Lung (tissue), 12 donors: ENCODE data around the gene COL4A2. TPM values are rescaled to one million over a fixed set of nuclear protein-coding genes. Genes with fewer than 3 reads are reported as not detected.
A peak's percentile ranks its signal among the peaks of the same experiment; 100 is the strongest.
"Not testable (repeated sequence)": the region's sequence is repeated elsewhere in the genome, so short reads cannot be mapped to it uniquely, and the experiment has no call there.

Experiments used
- ATAC-seq: fragments of 200-7000 bp; cut with Tn5 transposase; one replicate; pipeline ENCODE4 v1.9.1; 2020; ENCODE audit warnings: moderate number of reproducible peaks; ENCODE audit not compliant: insufficient read depth, low FRiP score
- DNase-seq, 3 donors: peaks; one replicate each; pipeline ENCODE4 v3.0.0-alpha.2; 2013 to 2017
- H3K27ac ChIP-seq, 2 donors: one replicate each; pipeline ENCODE4 v1.5.1; 2013; ENCODE audit warnings: mild to moderate bottlenecking in 2 of 2, moderate library complexity in 2 of 2, control low read depth in 1 of 2, inconsistent platforms in 1 of 2, low read depth in 1 of 2, low read length in 1 of 2
- H3K27me3 ChIP-seq, 3 donors: one replicate each; pipeline ENCODE4 v1.5.1; 2013; ENCODE audit warnings: low read length in 2 of 3; ENCODE audit not compliant: control insufficient read depth in 3 of 3, insufficient read depth in 3 of 3
- H3K36me3 ChIP-seq, 4 donors: one replicate each; pipeline ENCODE4 v1.5.1; 2013; ENCODE audit warnings: low read length in 4 of 4, mild to moderate bottlenecking in 1 of 4, moderate library complexity in 1 of 4; ENCODE audit not compliant: control insufficient read depth in 4 of 4, insufficient read depth in 4 of 4
- H3K4me1 ChIP-seq, 5 donors: one replicate each; pipeline ENCODE4 v1.5.1; 2013; ENCODE audit warnings: low read length in 5 of 5, mild to moderate bottlenecking in 2 of 5, moderate library complexity in 1 of 5; ENCODE audit not compliant: control insufficient read depth in 5 of 5, insufficient read depth in 5 of 5
- H3K4me3 ChIP-seq: one replicate; pipeline ENCODE4 v1.5.1; 2013; ENCODE audit warnings: mild to moderate bottlenecking, control low read depth, moderate library complexity
- H3K9ac ChIP-seq, 2 donors: one replicate each; pipeline ENCODE4 v1.5.1; 2013; ENCODE audit warnings: low read length in 2 of 2, control low read depth in 1 of 2; ENCODE audit not compliant: insufficient read depth in 1 of 2
- H3K9me3 ChIP-seq, 4 donors: one replicate each; pipeline ENCODE4 v1.5.1; 2013; ENCODE audit warnings: low read length in 3 of 4, mild to moderate bottlenecking in 1 of 4, moderate library complexity in 1 of 4; ENCODE audit not compliant: control insufficient read depth in 4 of 4, insufficient read depth in 3 of 4
- WGBS, 2 donors: extraction: QIAGEN DNeasy Blood & Tissue Kit; methylation state at CpG; one replicate each; pipeline ENCODE4 v1.1.7; 2013; 5-methylcytosine and 5-hydroxymethylcytosine counted together
- polyA plus RNA-seq, 2 donors: library from polyadenylated mRNA; stranded (reverse); fragments of 200-250 nt; gene quantifications; one replicate each; pipeline ENCODE4 v1.2.1, GENCODE V29; 2013
- total RNA-seq, 2 donors: library from RNA; depleted of rRNA in 1 of 2; stranded (reverse); fragments of >200 nt in 1 of 2; gene quantifications; one replicate each; pipeline ENCODE4 v1.2.1, GENCODE V29; 2014 to 2021
- TF ChIP-seq, protein P1 (sequence below): IDR thresholded peaks from 2 replicates; pipeline ENCODE4 v1.5.1; 2012; ENCODE audit warnings: mild to moderate bottlenecking; ENCODE audit errors: control extremely low read depth, extremely low read depth
- donor health status: control.
- donor health status: control.
- donor health status: Bipolar disorder and iron deficiency.
- donor health status: healthy.
- donor health status: DM: yes; HTN: yes; CAD: no.

Gene COL4A2
- total and polyA plus RNA-seq, 4 donors: 169 to 627 (median 339) TPM

DNA sequence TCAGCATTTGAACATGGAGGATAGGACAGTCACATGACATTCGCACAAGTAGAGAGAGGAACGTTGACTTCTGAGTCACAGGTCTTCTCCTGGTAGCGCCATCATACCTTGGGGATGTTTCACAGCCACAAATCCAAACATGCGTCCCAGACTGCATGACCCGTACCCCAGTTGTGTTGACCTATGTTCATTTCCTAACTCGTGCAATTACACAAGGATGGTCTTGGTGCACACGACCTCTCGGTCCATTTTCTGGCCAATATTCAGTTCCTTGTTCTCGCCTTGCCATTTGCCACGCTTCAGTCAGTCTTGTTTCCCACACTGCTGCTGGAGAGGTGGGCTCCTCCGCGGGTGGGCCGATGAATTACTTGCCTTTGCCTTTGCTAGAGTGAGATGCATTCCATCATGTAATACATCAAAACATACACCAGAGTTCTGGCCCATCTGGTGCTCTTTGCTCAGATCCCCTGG lies 87.3 kb downstream of the COL4A2 start:
- Histone ChIP-seq H3K36me3 (peaks cover 0 to 2% (median 0%) of the 10 kb centered on the region in 4 donors), H3K9ac (no peak overlapping the region), H3K9me3 (no peaks in the 10 kb centered on the region), H3K4me1 (peaks cover 12 to 40% (median 27%) of the 10 kb centered on the region in 5 donors), H3K27me3 (no peaks in the 10 kb centered on the region), H3K27ac (no peak overlapping the region), H3K4me3 (no peak overlapping the region)
- WGBS, 2 donors: 91 to 95% methylated on average over 13 of the region's 13 CpGs
- TF ChIP-seq, protein P1, sequence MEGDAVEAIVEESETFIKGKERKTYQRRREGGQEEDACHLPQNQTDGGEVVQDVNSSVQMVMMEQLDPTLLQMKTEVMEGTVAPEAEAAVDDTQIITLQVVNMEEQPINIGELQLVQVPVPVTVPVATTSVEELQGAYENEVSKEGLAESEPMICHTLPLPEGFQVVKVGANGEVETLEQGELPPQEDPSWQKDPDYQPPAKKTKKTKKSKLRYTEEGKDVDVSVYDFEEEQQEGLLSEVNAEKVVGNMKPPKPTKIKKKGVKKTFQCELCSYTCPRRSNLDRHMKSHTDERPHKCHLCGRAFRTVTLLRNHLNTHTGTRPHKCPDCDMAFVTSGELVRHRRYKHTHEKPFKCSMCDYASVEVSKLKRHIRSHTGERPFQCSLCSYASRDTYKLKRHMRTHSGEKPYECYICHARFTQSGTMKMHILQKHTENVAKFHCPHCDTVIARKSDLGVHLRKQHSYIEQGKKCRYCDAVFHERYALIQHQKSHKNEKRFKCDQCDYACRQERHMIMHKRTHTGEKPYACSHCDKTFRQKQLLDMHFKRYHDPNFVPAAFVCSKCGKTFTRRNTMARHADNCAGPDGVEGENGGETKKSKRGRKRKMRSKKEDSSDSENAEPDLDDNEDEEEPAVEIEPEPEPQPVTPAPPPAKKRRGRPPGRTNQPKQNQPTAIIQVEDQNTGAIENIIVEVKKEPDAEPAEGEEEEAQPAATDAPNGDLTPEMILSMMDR: no peak
- DNase-seq (no peak), ATAC-seq (no peak)

DNA sequence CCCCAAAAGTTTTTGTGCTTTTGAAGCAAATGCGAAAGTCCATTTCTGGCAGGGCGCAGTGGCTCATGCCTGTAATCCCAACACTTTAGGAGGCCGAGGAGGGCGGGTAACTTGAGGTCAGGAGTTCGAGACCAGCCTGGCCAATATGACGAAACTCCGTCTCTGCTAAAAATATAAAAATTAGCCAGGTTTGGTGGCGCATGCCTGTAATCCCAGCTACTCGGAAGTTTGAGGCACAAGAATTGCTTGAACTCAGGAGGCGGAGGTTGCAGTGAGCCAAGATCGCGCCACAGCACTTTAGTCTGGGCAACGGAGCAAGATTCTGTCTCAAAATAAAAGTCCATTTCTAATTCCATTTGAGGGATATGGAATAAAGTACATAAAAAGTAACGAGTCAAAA lies 88.5 kb downstream of the COL4A2 start:
- ATAC-seq: not testable (repeated sequence)
- 88 to 89% methylated on average over 14 of the region's 14 CpGs for WGBS, 2 donors

DNA sequence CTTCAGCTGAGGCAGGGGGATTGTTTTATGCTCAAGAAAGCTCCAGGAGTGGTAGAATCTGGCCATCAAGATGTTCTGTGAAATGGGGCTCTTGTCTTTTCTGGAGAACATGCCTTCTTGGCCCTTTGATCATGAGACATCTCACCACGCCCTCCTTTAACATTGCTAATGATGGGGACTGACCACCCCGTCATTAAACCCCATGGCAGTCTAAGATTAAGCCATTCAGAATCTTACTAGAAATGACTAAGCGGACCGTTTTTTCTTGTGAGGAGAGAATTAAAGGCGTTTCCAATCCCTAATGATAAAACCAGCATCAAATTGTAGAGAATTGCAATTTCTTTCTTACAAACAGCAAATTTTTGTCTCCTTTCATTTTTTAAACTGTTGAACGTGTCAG lies 89.4 kb downstream of the COL4A2 start:
- ATAC-seq: peak; percentile 32
- WGBS, 2 donors: 61 to 67% methylated on average over 6 of the region's 6 CpGs
- TF ChIP-seq, protein P1: no peak
- Histone ChIP-seq H3K4me3 (no peak overlapping the region), H3K4me1 (peaks cover 12 to 49% (median 30%) of the 10 kb centered on the region in 5 donors), H3K27me3 (no peaks in the 10 kb centered on the region), H3K9me3 (no peaks in the 10 kb centered on the region), H3K9ac (peak overlapping the region in 1 of 2 donors; percentile 94), H3K27ac (peak overlapping the region; percentile 58 to 87), H3K36me3 (no peaks in the 10 kb centered on the region)
- DNase-seq: no peak

More for the DNA sequence above, 88.5 kb downstream of the COL4A2 start:
- H3K9ac ChIP-seq, H3K9me3 ChIP-seq, H3K36me3 ChIP-seq, H3K4me3 ChIP-seq, DNase-seq, H3K27me3 ChIP-seq, H3K27ac ChIP-seq: not testable (repeated sequence)
- peaks cover 12 to 49% (median 30%) of the 10 kb centered on the region in 5 donors for H3K4me1 ChIP-seq

DNA sequence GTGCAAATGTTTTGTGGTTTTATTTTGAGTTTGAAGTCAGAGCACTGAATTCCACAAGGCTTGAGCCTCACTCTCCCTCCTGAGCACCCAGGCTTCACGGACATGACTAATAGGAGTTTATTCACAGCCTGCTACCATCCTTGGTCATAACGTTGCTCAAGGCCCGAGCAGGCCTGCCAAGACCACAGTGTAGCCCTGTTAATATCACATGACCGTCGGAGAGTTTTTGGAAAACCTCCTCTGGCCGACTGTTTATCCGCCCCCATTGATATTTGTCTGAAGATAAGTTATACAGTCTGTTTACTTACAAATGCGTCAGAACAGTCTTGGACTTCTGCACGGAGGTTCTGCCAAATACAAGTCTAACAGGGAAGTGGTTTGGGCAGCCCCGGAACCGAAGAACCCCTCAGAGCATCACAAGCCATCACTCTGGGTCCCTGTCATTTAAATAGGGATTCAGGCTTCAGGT lies 89.9 kb downstream of the COL4A2 start:
- Histone ChIP-seq H3K36me3 (no peaks in the 10 kb centered on the region), H3K9me3 (no peaks in the 10 kb centered on the region), H3K27me3 (no peaks in the 10 kb centered on the region), H3K4me3 (peak overlapping the region; percentile 1), H3K9ac (peak overlapping the region in 1 of 2 donors; percentile 94), H3K4me1 (peaks cover 9 to 49% (median 27%) of the 10 kb centered on the region in 5 donors), H3K27ac (peak overlapping the region; percentile 46 to 91)
- TF ChIP-seq, protein P1: no peak
- DNase-seq (peak; percentile 90 to 98 (median 96)), ATAC-seq (peak; percentile 63)
- WGBS, 2 donors: 42 to 73% methylated on average over 11 of the region's 11 CpGs
